ENCODE data around the gene HDGFL3.
"Not testable (repeated sequence)": the region's sequence is repeated elsewhere in the genome, so short reads cannot be mapped to it uniquely, and the experiment has no call there.

HDGFL3 gene

GRCh38 chr15:83207660-83208366 is at the start of gene HDGFL3:
TSS of gene HDGFL3 (minus strand) at chr15:83207823. CDS start at chr15:83207414, 409 bp downstream.
- peak; percentile 24 for DNase-seq

GRCh38 chr15:83250781-83251180 is 43.2 kb upstream of the HDGFL3 start:
- no peak for DNase-seq

GRCh38 chr15:83249030-83249343 is 41.4 kb upstream of the HDGFL3 start:
- no peak for DNase-seq

- DNase-seq, result peak; percentile 16
Measured at GRCh38 chr15:83248151-83249029, 40.8 kb upstream of the HDGFL3 start.

- no peak for DNase-seq
Measured at GRCh38 chr15:83243634-83244033, 36.0 kb upstream of the HDGFL3 start.

- no peak for DNase-seq
Measured at GRCh38 chr15:83230242-83230641, 22.6 kb upstream of the HDGFL3 start.

- no peak for DNase-seq
Measured at GRCh38 chr15:83225449-83225848, 17.8 kb upstream of the HDGFL3 start.

- DNase-seq, result not testable (repeated sequence)
Measured at GRCh38 chr15:83221781-83222180, 14.2 kb upstream of the HDGFL3 start.

- DNase-seq, result no peak
Measured at GRCh38 chr15:83219026-83219425, 11.4 kb upstream of the HDGFL3 start.

GRCh38 chr15:83215306-83215705 is 7.7 kb upstream of the HDGFL3 start:
- DNase-seq, result no peak

- DNase-seq, result no peak
Measured at GRCh38 chr15:83210619-83211018, 3.0 kb upstream of the HDGFL3 start.

GRCh38 chr15:83209333-83209732 is 1.7 kb upstream of the HDGFL3 start:
- DNase-seq, result no peak

- no peak for DNase-seq
Measured at GRCh38 chr15:83208367-83208661, 691 bp upstream of the HDGFL3 start.

- peak; percentile 13 for DNase-seq
Measured at GRCh38 chr15:83207009-83207659, 489 bp downstream of the HDGFL3 start.

- no peak for DNase-seq
Measured at GRCh38 chr15:83206526-83207008, 1.1 kb downstream of the HDGFL3 start.

GRCh38 chr15:83205725-83206324 is 1.8 kb downstream of the HDGFL3 start:
- no peak for DNase-seq

- DNase-seq, result no peak
Measured at GRCh38 chr15:83204697-83205096, 2.9 kb downstream of the HDGFL3 start.

GRCh38 chr15:83203543-83203942 is 4.1 kb downstream of the HDGFL3 start:
- no peak for DNase-seq

- no peak for DNase-seq
Measured at GRCh38 chr15:83200589-83200988, 7.0 kb downstream of the HDGFL3 start.

- DNase-seq, result no peak
Measured at GRCh38 chr15:83200162-83200561, 7.5 kb downstream of the HDGFL3 start.

GRCh38 chr15:83199288-83199687 is 8.3 kb downstream of the HDGFL3 start:
- DNase-seq, result no peak

GRCh38 chr15:83198476-83198875 is 9.1 kb downstream of the HDGFL3 start:
- no peak for DNase-seq

- DNase-seq, result no peak
Measured at GRCh38 chr15:83194528-83194927, 13.1 kb downstream of the HDGFL3 start.
